GM18507 (cell line): ENCODE measurements around the gene DCAF11.

Experiments used
- DNase-seq: peaks from one replicate; pipeline ENCODE4 v3.0.0; 2011; ENCODE audit warnings: low read depth; ENCODE audit not compliant: insufficient read length; ENCODE audit errors: extremely low spot score
- FAIRE-seq: peaks from 2 replicates; lab custom pipeline; 2011; peaks lifted over from hg19 to GRCh38; lab: Jason Lieb, UNC

DCAF11 gene

GRCh38 chr14:24135834-24136683, 21.5 kb downstream of the DCAF11 start, which contains the start of gene PSME1:
Gene PSME1, plus strand, starts transcription at chr14:24136194. Its CDS starts 69 bp downstream, at chr14:24136263.
- FAIRE-seq (peak; percentile 93), DNase-seq (peak; percentile 83)

GRCh38 chr14:24136684-24137528, 22.3 kb downstream of the DCAF11 start:
- no peak for FAIRE-seq
- no peak for DNase-seq

- DNase-seq (no peak), FAIRE-seq (no peak)
Measured at GRCh38 chr14:24137529-24138395, 23.2 kb downstream of the DCAF11 start.

GRCh38 chr14:24138396-24139271, 24.1 kb downstream of the DCAF11 start:
- FAIRE-seq (no peak), DNase-seq (no peak)

- DNase-seq (no peak), FAIRE-seq (no peak)
Measured at GRCh38 chr14:24139272-24139934, 24.8 kb downstream of the DCAF11 start.

GRCh38 chr14:24141097-24141880, 26.7 kb downstream of the DCAF11 start, which contains the start of gene EMC9:
Gene EMC9, minus strand, starts transcription at chr14:24141591. Its CDS starts 287 bp downstream, at chr14:24141304.
- peak; percentile 95 for FAIRE-seq

GRCh38 chr14:24143511-24143910, 28.9 kb downstream of the DCAF11 start:
- DNase-seq (no peak), FAIRE-seq (no peak)

More at GRCh38 chr14:24141097-24141880, 26.7 kb downstream of the DCAF11 start, which contains the start of gene EMC9:
- peak; percentile 87 for DNase-seq

GRCh38 chr14:24144451-24144850, 29.9 kb downstream of the DCAF11 start:
- no peak for FAIRE-seq
- DNase-seq = no peak

- no peak for DNase-seq
- no peak for FAIRE-seq
Measured at GRCh38 chr14:24145219-24145618, 30.6 kb downstream of the DCAF11 start.

GRCh38 chr14:24145690-24146452, 31.3 kb downstream of the DCAF11 start:
- peak; percentile 39 for FAIRE-seq
- DNase-seq = no peak

- peak; percentile 92 for DNase-seq
- FAIRE-seq = no peak
Measured at GRCh38 chr14:24146453-24146977, 31.9 kb downstream of the DCAF11 start, which contains the start of gene PSME2. Gene PSME2, minus strand, starts transcription at chr14:24146610. Its CDS starts 29 bp downstream, at chr14:24146581.

- FAIRE-seq (peak; percentile 99), DNase-seq (peak; percentile 82)
Measured at GRCh38 chr14:24146978-24147760, 32.6 kb downstream of the DCAF11 start, which contains the start of gene RNF31. Gene RNF31, plus strand, starts transcription at chr14:24147498. Its CDS starts 201 bp downstream, at chr14:24147699.

GRCh38 chr14:24147761-24148428, 33.3 kb downstream of the DCAF11 start:
- DNase-seq (no peak), FAIRE-seq (no peak)

- no peak for DNase-seq
- no peak for FAIRE-seq
Measured at GRCh38 chr14:24149302-24149969, 34.9 kb downstream of the DCAF11 start.
